Stomach (tissue), 9 donors: ENCODE data around the gene AFF4. TPM values are rescaled to one million over a fixed set of nuclear protein-coding genes. Genes with fewer than 3 reads are reported as not detected.
"Not testable (repeated sequence)": the region's sequence is repeated elsewhere in the genome, so short reads cannot be mapped to it uniquely, and the experiment has no call there.

Experiments used
- DNase-seq, 2 donors: peaks; one replicate each; pipeline versions ENCODE4 v3.0.0 to v3.0.0-alpha.2; 2013 to 2019
- H3K27ac ChIP-seq, 5 donors: fragments of 200-600 bp in 4 of 5; sonication (generic) in 4 of 5; one replicate each; pipeline ENCODE4 v1.5.1; 2013 to 2019; ENCODE audit warnings: mild to moderate bottlenecking in 1 of 5, moderate library complexity in 1 of 5
- H3K27me3 ChIP-seq, 3 donors: fragments of 200-600 bp; sonication (generic); one replicate each; pipeline ENCODE4 v1.5.1; 2017 to 2019; ENCODE audit warnings: mixed run types in 1 of 3
- H3K36me3 ChIP-seq, 4 donors: fragments of 200-600 bp; sonication (generic); 1 replicate in 3 of 4; 2 replicates in 1 of 4; pipeline ENCODE4 v1.5.1; 2016 to 2019
- H3K4me1 ChIP-seq, 4 donors: fragments of 200-600 bp; sonication (generic); one replicate each; pipeline ENCODE4 v1.5.1; 2016 to 2019
- H3K4me3 ChIP-seq, 4 donors: fragments of 200-600 bp; sonication (generic) in 3 of 4; one replicate each; pipeline ENCODE4 v1.5.1; 2016 to 2019; ENCODE audit warnings: mild to moderate bottlenecking in 1 of 4
- H3K9me3 ChIP-seq, 4 donors: fragments of 200-600 bp; sonication (generic); one replicate each; pipeline ENCODE4 v1.5.1; 2016 to 2019
- CTCF ChIP-seq, 7 experiments: fragments of 450-650 bp in 4 of 7; fragments of 200-600 bp in 3 of 7; sonication (generic) in 3 of 7; IDR thresholded peaks; one replicate each; pipeline ENCODE4 v1.5.1; 2016 to 2019; ENCODE audit warnings: antibody characterized with exemption in 7 of 7, control low read depth in 2 of 7, mild to moderate bottlenecking in 1 of 7
- EP300 ChIP-seq: sonication (generic); formaldehyde crosslinking; IDR thresholded peaks from one replicate; pipeline ENCODE4 v1.6.1; 2017; ENCODE audit warnings: antibody characterized with exemption
- POLR2A ChIP-seq, 4 donors: fragments of 450-650 bp; IDR thresholded peaks; one replicate each; pipeline ENCODE4 v1.6.1; 2016; ENCODE audit warnings: antibody characterized with exemption in 4 of 4, control low read depth in 2 of 4, mild to moderate bottlenecking in 1 of 4, moderate library complexity in 1 of 4
- POLR2AphosphoS5 ChIP-seq, 3 donors: sonication (generic); formaldehyde crosslinking; IDR thresholded peaks; one replicate each; pipeline ENCODE4 v1.6.1; 2016; ENCODE audit warnings: antibody characterized with exemption in 3 of 3
- WGBS, 5 donors: extraction: QIAGEN DNeasy Blood & Tissue Kit in 3 of 5; methylation state at CpG; one replicate each; pipeline versions ENCODE4 v1.1.5 to v1.1.7; 2013 to 2018; 5-methylcytosine and 5-hydroxymethylcytosine counted together
- intact Hi-C: fragments of 100-400 bp; cut with DNase I; formaldehyde crosslinking; loops from one replicate; pipeline ENCODE4 v1.15.1; 2023; ENCODE audit warnings: low total_unique reads
- polyA plus RNA-seq, 3 donors: library from polyadenylated mRNA; stranded (reverse); fragments of 200-250 nt; gene quantifications; one replicate each; pipeline ENCODE4 v1.2.3, GENCODE V29; 2013
- total RNA-seq, 5 donors: library from RNA; depleted of rRNA; stranded (reverse); fragments of >200 nt; gene quantifications; one replicate each; pipeline versions ENCODE4 v1.1.0 to v1.2.3, GENCODE V29; 2014 to 2016
- donor health status: healthy with polysubstance abuse.
- donor health status: Bipolar disorder and iron deficiency.
- donor health status: healthy.

The AFF4 gene
- total and polyA plus RNA-seq, 8 donors, result 7.0 to 133 (median 50.9) TPM

GRCh38 chr5:132971483-132972435 is 8.3 kb upstream of the AFF4 start:
- Histone ChIP-seq H3K27ac (no peak overlapping the region), H3K27me3 (no peaks in the 10 kb centered on the region), H3K36me3 (no peaks in the 10 kb centered on the region), H3K4me3 (no peak overlapping the region), H3K4me1 (no peaks in the 10 kb centered on the region), H3K9me3 (peaks cover 0 to 5% (median 1%) of the 10 kb centered on the region in 4 donors)
- intact Hi-C loops, result no loop called here
- no peak for DNase-seq
- WGBS, 5 donors, result 73 to 81% (median 76%) methylated on average over 16 of the region's 16 CpGs
- TF ChIP-seq CTCF (IDR thresholded peaks at IDR 0.05) (no peak), EP300 (no peak), POLR2A (IDR thresholded peaks at IDR 0.05) (no peak), POLR2AphosphoS5 (IDR thresholded peaks at IDR 0.05) (no peak)

- H3K4me1 ChIP-seq, result peaks cover 19 to 27% (median 24%) of the 10 kb centered on the region in 4 donors
- no peaks in the 10 kb centered on the region for H3K27me3 ChIP-seq
- no peak for TF ChIP-seq POLR2AphosphoS5 (IDR thresholded peaks at IDR 0.05)
- TF ChIP-seq CTCF (IDR thresholded peaks at IDR 0.05), result no peak
- no peak for TF ChIP-seq POLR2A (IDR thresholded peaks at IDR 0.05)
- no peak for TF ChIP-seq EP300
- H3K9me3 ChIP-seq, result no peaks in the 10 kb centered on the region
- intact Hi-C loops, result no loop called here
- WGBS, 5 donors, result 90 to 98% (median 95%) methylated on average over 4 of the region's 4 CpGs
- DNase-seq, result no peak
- no peak overlapping the region for H3K4me3 ChIP-seq
- no peak overlapping the region for H3K27ac ChIP-seq
- no peaks in the 10 kb centered on the region for H3K36me3 ChIP-seq
These were observed 1.7 kb upstream of the AFF4 start for GRCh38 chr5:132965120-132965519.

GRCh38 chr5:132962429-132963021 is 909 bp downstream of the AFF4 start:
- no peaks in the 10 kb centered on the region for H3K9me3 ChIP-seq
- H3K4me3 ChIP-seq, result peak overlapping the region; percentile 76 to 89 (median 82)
- no peaks in the 10 kb centered on the region for H3K27me3 ChIP-seq
- DNase-seq, result peak in 1 of 2 donors; percentile 88
- no peaks in the 10 kb centered on the region for H3K36me3 ChIP-seq
- WGBS, 5 donors, result 0 to 1% (median 1%) methylated on average over 21 of the region's 21 CpGs
- H3K27ac ChIP-seq, result peak overlapping the region; percentile 97 to 100 (median 99)
- peaks cover 24 to 51% (median 45%) of the 10 kb centered on the region in 4 donors for H3K4me1 ChIP-seq
- intact Hi-C loops, result no loop called here
- TF ChIP-seq CTCF (IDR thresholded peaks at IDR 0.05) (no peak), EP300 (peak; percentile 14), POLR2AphosphoS5 (IDR thresholded peaks at IDR 0.05) (peak; percentile 66 to 69 (median 66))

- DNase-seq, result peak in 1 of 2 donors; percentile 80
- no peaks in the 10 kb centered on the region for H3K36me3 ChIP-seq
- H3K27ac ChIP-seq, result peak overlapping the region in 4 of 5 donors; percentile 98 to 100 (median 100)
- no peak for TF ChIP-seq POLR2AphosphoS5 (IDR thresholded peaks at IDR 0.05)
- TF ChIP-seq POLR2A (IDR thresholded peaks at IDR 0.05), result no peak
- no peak for TF ChIP-seq CTCF (IDR thresholded peaks at IDR 0.05)
- TF ChIP-seq EP300, result no peak
- intact Hi-C loops, result no loop called here
- H3K4me1 ChIP-seq, result peaks cover 24 to 56% (median 47%) of the 10 kb centered on the region in 4 donors
- no peaks in the 10 kb centered on the region for H3K27me3 ChIP-seq
- WGBS, 5 donors, result 6 to 13% (median 6%) methylated on average over 5 of the region's 5 CpGs
- peak overlapping the region; percentile 76 to 89 (median 82) for H3K4me3 ChIP-seq
- H3K9me3 ChIP-seq, result no peaks in the 10 kb centered on the region
These were observed 1.5 kb downstream of the AFF4 start for GRCh38 chr5:132961887-132962286.

GRCh38 chr5:132961123-132961815 is 2.2 kb downstream of the AFF4 start:
- H3K27me3 ChIP-seq, H3K9me3 ChIP-seq, intact Hi-C loops, DNase-seq, H3K36me3 ChIP-seq: not testable (repeated sequence)
- Histone ChIP-seq H3K4me3 (peak overlapping the region; percentile 76 to 89 (median 82)), H3K27ac (peak overlapping the region in 4 of 5 donors; percentile 98 to 100 (median 100)), H3K4me1 (peaks cover 24 to 60% (median 50%) of the 10 kb centered on the region in 4 donors)
- WGBS, 5 donors, result 85 to 90% (median 88%) methylated on average over 11 of the region's 11 CpGs

GRCh38 chr5:132956166-132956799 is 7.2 kb downstream of the AFF4 start:
- not testable (repeated sequence) for H3K27ac ChIP-seq

More at GRCh38 chr5:132956166-132956799, 7.2 kb downstream of the AFF4 start:
- H3K9me3 ChIP-seq, H3K27me3 ChIP-seq, intact Hi-C loops, H3K4me3 ChIP-seq, DNase-seq: not testable (repeated sequence)
- Histone ChIP-seq H3K4me1 (peaks cover 25 to 93% (median 65%) of the 10 kb centered on the region in 4 donors), H3K36me3 (peaks cover 3 to 12% (median 9%) of the 10 kb centered on the region in 4 donors)
- 77 to 91% (median 88%) methylated on average over 6 of the region's 6 CpGs for WGBS, 5 donors
